ENCODE data around the gene IFT80.
A peak's percentile ranks its signal among the peaks of the same experiment; 100 is the strongest.
"Not testable (repeated sequence)": the region's sequence is repeated elsewhere in the genome, so short reads cannot be mapped to it uniquely, and the experiment has no call there.

IFT80 gene

DNA sequence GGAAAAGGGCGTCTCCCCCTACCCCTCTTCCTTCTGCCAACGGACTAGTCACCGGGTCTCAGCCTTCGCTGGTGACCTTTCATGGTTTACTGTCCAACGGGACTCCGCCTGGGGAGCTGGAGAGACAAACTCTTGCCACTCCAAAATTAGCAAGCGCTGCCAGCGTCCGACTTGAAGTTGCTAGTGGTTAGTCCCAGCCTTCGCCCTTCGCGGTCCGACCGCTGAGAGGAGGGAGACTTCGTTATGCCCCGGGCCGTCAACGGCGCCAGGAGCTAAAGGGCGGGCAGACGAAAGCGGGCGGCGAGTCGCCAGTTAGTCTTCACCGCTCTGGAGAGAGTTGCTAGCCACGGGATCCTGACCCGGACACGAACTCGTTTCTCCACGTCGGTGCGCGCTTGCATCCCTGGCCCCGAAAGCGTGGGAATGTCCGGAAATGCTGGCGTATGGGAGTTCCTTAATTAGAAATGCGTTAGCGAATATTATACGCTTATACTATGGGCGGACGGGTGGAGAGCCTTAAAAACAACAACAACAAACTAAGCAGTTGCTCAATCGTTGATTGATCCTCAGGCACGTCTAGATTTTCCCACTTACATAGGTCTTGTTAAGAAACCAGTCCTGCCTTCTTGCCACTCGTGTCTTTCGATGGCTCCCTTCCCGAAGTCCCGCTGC is 1.1 kb upstream of the IFT80 start:
- no peak for DNase-seq

DNA sequence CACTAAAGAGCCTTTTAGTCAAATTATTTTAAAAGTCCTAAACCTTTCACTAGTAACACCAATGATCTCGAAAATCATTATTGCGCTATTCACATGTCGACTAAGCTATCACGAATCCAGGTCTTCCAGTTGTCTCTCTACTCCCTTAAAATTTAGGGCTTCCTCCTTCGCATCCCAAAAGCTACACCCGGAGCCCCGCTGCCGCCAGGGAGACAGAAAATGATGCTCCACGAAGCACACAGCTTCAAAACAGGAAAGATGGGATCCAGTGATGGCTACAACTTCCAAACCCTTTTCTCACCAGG is 253 bp downstream of the IFT80 start:
- no peak for DNase-seq

DNA sequence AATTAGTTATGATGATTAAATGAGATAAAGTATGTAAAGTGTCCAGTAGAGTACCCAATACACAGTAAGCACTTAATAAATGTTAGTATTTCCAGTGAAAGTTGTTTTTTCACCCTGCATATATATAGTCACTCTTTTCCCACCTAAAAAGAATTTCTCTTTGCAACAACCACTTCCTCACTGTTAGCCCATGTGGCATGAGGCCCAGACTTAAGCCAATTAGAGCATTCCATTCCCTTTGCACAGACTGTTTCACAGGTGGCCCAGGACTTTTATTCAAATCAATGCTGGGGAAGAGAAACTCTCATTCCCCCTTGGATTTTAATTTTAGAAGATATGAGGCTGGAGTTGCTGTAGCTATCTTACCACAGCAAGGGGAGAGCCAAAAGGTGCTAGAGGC is 3.7 kb downstream of the IFT80 start:
- DNase-seq, result peak; percentile 84

DNA sequence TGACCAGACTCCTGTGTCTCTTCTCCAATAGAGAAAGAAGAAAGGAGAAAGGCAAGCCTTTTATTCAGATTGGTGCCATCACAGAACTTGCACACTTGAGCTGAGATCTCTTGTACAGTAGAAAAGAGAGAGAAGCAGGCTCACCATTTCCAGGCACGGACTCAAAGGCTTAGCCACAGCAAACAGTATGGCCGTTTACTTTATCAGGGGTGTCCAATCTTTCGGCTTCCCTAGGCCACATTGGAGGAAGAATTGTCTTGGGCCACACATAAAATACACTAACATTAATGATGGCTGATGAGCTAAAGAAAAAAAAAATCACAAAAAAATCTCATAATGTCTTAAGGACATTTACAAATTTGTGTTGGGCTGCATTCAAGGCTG is 5.0 kb downstream of the IFT80 start:
- DNase-seq, result no peak

DNA sequence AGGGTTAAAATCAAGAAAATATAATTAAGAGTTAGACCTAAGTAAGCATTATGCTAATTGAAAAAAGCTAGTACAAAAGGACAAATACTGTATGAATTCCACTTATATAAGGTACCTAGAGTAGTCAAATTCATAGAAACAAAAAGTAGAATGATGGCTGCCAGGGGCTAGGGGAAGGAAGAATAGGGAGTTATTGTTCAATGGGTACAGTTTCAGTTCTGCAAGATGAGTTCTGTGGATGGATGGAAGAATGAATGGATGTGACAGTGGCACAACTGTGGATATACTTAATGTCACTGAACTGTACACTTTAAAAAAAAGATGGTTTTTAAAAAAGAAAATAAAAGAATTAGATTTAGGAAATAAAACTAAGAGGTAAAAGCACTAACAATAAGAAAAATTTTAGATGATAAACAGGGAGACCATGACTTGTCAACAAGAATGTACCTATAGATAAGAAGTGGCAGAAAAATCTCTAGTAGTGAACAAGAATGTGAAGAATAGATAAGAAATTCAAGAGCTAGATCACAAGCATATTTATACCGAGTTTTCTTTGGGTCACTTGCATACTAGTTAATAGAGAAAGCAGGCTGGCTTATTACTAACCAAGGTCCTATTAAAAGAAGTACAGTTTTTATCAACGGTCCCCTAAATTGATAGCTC is 5.5 kb downstream of the IFT80 start:
- no peak for DNase-seq

DNA sequence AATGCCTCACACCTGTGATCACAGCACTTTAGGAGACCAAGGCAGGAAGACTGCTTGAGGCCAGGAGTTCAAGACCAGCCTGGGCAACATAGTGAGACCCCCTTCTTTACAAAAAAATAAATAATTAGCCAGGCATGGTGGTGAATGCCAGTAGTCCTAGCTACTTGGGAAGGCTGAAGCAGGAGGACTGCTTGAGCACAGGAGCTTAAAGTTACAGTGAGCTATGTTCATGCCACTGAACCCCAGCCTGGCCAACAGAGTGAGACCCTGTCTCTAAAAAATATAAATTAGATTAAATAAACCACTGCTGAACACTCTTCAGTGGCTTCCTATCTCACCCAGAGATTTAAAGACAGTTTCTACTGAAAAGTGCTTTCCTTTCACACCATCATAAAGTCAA is 6.2 kb downstream of the IFT80 start:
- no peak for DNase-seq

DNA sequence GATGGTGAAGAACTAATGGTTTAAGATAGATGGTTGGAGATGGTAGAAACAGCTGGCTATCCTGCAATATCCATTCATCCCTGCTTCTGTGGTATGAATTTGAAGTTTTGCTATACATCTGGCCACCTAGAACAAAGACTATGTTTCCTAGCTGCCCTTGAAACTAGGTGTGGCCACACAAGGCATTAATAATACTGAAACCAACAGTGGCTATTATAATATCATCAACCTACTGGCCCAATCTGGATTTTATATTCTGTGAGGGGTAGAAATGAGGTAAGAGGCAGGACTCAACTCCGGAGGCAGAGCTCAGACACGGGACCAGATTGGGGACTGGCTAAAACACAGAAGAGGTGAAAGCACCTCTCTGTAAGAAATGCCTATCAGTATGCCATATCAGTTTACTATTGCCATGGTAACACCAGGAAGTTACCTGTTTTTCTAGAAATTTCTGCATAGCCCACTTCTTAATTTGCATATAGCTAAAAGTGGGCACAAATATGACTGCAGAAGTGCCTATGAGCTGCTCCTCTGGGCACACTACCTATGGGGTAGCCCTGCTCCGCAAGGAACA is 8.4 kb downstream of the IFT80 start:
- DNase-seq, result no peak

DNA sequence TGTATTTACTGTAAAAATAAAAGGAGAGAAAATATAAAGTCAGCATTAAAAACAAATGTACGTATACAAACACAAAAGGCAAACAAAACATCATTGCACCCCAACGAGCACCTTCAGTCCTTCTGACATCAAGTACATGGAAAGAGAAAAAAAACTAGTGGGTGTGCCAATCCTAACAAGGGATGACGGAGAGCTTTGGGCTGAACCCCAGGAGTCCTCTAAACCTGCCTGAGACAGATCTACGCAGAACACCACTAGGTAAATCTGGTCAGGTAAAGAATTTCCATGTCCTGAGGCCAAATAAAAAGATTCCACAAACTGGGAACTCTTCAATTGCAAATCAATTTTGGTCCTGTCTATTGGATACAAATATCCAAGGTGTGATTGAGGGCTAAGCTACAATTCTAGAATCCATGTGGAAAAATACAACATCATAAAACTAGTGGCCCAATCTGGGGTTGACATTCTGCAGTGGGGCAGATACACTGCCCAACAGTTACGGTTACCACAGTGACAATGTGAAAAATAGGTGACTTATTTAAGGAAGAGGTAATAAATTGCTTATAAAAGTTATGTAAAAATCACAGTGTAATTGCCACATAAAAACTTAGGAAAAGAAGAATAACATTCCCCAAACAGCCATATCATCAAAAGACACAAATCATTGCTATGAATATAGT is 14.2 kb downstream of the IFT80 start:
- DNase-seq, result no peak

DNA sequence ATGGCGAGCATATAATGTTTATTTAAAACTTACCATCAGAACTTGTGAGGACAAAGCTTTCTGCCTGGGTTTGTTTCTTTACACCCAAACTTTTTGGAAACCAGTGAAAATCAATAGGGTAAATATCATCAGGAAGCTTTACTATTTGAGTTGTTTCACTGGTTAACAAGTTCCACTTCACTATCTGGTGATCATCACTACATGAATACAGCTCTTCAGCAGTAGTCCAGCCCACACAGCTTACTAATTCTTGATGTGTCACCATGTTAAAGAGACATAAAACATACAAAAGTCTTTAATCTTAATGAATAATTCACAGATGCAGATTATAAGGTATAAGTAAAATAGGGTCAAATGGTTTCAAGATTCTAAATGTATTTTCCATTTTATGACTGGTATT is 17.6 kb downstream of the IFT80 start:
- no peak for DNase-seq

DNA sequence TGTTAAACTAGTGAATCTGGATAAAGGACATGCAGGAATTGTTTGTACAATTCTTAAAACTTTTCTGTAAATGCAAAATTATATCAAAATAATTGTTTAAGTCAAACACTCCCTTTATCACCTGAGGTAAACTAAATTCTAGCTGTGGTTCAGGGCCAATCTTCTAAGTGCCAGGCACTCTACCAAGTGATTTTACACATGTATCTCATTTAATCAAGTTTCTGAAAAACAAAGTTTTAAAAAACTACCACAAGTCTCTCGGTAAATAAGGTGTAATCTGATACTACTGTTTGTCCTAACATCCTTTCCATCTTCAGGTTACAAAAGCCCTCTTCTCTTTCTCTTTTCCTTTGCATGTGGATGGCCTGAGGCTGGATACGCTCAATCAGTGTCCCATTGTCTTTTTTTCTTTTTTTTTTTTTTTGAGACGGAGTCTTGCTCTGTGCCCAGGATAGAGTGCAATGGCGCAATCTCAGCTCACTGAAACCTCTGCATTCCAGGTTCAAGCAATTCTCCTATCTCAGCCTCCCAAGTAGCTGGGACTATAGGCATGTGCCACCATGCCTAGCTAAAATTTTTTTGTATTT is 19.3 kb downstream of the IFT80 start:
- no peak for DNase-seq

DNA sequence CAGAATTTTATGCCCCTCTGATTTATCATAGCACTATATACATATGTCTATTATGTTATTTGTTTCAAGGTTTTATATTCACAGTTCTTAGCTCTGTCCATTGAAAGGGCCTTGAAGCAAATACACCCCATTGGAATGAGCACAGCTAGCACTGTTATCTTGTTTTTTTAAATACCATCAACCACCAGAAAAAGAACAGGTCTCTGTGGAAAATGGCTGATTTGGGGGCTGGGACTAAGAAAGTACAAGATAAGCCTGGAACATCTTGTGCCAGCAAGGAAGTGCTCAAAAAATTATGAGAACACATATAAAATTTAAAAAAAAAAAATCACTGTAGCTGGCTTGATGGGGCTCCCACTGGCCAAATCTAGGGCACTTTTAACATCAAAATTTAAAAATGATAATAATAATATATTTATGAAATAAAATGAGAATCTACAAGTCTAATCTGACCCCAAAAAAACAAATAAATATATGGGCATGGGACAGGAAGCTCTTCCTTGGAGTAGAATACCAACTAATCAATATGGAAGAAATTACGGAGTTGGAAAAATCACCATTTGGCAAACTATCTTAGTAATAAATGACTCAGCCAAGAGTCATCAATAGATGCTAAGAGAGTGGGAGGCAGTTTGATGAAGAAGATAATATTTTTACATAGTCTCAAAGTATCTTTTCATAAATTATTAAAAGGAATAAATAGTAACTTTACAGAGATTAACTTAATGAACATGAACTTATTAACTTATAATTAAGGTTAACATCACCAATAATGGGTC is 20.5 kb downstream of the IFT80 start:
- DNase-seq, result no peak

DNA sequence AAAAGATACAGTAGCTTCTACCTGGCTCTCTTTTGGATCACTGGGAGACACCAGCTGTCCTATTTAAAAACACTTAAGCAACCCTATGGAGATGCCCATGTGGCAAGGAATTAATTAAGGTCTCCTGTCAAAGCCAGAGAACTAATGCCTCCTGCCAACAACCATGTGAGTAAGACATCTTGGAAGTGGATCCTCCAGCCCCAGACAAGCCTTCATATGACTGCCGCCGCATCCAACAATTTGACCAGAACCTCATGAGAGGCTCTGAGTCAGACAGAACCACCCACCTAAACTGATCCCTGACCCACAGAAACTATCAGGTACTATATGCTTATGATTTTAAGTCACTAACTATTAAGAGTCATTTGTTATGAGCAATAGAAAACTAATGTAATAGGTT is 22.3 kb downstream of the IFT80 start:
- no peak for DNase-seq

DNA sequence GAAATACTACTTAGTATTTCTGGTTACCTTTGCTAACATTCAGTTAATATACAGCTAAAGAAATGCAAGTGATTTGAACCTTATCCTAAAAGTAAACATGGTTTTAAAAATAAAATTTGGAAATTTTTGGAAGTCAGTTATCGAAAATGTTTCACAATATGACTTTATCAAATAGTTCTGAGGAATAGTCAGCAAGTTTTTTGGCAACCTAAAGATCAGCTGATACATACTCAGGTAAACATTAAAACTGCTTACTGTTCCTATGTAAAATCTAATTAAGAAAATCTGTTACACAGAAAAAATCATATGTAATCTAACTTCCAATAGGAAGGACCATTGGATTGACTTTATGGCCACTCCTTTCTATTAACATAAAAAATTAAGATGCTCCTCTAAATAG is 24.1 kb downstream of the IFT80 start:
- no peak for DNase-seq

DNA sequence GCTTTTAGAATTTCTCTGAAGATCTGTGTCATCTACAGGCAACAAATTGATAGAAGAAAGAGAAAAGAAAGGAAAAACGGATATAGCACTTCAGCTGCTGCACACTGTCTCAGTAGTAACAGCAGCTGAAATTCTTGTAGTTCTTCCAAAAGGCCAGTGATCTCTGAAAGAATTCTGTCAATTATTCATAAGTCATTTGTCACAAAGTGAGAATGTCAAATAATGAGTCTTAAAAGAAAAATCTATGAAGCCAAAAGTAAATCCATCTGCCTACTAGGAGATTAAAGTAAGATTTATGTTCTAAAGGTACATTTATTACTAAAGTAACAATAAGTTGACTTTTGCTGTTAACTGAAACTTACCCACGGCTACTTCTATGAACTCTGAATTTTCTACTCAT is 24.6 kb downstream of the IFT80 start:
- no peak for DNase-seq

DNA sequence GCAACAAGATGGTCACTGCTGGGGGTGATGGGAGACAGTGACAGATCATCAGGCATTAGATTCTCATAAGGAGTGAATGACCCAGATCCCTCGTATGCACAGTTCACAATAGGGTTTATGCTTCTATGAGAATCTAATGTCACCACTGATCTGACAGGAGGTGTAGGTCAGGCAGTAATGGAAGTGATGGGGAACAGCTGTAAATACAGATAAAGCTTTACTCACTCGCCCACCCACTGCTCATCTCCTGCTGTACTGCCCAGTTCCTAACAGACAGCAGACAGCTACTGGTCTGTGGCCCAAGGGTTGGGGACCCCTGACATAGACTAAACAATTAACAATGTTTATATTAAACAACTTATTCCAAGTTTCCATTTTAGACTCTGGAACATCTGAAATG is 25.4 kb downstream of the IFT80 start:
- no peak for DNase-seq

DNA sequence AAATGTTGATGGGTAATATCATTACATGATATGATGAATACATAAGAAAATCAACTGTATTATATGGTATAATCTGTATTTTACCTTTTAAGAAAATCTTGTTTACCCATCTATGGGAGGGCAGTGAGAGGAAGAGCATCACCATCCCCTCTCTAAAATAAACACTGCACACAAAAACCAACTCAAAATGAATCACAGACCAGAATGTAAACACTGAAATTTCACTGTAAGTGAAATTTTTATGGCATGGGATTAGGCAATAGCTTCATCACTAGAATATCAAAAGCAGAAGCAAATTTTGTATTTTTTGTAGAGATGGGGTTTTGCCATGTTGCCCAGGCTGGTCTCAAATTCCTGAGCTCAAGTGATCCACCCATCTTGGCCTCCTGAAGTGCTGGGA is 26.2 kb downstream of the IFT80 start:
- peak; percentile 63 for DNase-seq

DNA sequence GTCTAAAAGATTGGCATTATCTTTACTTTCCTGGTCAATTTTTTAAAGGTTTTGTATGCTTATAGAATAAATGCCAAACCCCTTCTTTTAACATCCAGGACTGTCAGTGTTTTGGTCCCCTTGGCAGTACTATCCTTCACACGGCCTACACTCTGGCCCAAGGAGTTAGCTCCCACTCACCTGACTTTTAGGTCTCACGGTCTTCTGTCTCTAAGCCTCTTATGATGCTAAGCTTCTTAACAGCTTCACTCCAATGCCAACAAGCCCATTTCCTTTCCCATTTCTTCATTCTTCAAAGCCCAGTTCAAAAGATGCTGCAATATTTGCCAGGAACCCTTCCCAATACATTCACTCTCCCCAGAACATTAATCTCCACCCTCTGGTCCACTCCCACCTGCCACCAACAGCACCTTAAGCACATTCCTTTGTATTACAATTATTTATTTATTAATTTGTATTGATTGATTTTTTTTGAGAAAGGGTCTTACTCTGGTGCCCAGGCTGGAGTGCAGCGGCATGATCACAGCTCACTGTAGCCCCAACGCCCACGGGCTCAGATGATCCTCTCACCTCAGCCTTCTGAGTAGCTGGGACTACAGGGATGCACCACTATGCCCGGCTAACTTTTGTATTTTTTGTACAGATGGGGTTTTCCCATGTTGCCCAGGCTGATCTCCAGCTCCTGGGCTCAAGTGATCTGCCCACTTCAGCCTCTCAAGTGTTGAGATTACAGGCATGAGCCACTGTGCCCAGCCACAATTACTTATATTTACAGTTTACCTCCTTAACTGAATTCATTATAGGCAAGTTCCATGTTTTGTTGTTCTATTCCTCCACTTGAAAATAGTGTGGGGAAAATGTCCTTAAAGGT is 27.8 kb downstream of the IFT80 start:
- DNase-seq, result no peak

DNA sequence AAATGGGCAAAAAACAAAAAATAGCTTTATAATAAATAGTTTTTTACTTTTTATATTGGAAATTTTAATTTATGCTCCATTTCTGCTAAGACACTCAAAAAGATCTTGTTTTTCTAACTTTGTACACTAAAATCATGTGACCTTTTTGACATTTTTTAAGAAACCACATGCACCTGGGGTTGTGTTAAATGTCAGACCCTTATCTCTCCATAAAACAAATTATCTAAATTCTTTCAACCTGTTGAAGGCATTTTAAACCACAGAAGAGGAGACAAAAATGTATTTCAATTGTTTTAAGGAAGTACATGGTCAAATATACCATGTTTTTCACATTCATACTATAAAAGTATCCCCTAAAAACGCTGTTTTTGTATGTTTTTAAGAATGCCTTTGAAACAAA is 29.2 kb downstream of the IFT80 start:
- DNase-seq, result no peak

DNA sequence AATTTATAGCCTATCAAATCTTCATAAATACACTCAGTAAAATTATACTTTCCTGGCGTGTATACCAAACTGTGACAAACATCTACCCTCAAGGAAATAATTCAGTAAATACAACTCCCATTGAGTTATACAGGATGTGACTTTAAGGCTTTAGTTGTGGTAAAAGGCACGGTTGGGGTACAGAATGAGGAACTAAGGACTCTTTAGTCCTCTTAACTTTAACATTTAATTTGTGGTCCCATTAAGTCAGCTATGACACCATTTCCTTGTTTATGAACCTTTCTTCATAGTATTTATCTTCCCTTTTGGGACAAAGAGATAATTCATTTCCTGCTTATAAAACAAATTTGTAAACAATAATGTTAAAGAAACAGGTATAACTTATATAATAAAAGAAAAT is 30.2 kb downstream of the IFT80 start:
- DNase-seq, result no peak

DNA sequence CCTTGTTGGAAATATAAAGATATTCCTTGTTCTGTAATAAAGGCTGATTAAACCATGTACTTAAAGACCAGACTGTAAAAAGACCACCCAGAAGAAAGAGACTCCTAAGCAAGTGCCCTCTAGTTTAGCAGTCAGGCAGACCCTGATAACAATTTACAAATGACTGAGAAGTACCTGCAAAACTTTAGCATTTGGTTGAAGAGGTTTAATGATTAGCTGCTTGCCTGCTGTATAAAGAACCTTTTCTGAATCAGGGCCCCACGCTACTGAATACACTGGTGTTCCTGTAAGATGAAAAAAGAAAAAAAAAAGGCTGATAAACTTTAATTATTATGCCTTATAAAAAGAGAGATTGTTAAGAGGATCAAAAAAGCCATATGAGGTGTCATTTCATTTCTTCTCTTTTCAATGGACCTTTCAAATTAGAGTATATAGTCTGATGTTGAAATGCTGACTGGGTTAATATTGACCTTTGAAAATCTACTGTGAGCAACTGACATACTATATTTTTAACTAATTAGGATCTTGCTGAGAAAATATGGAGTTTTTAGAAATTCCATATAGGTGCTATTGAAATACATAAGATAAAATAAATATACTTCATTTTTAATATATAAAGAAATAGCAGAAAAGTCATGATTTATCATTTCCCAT is 33.0 kb downstream of the IFT80 start:
- DNase-seq, result no peak

DNA sequence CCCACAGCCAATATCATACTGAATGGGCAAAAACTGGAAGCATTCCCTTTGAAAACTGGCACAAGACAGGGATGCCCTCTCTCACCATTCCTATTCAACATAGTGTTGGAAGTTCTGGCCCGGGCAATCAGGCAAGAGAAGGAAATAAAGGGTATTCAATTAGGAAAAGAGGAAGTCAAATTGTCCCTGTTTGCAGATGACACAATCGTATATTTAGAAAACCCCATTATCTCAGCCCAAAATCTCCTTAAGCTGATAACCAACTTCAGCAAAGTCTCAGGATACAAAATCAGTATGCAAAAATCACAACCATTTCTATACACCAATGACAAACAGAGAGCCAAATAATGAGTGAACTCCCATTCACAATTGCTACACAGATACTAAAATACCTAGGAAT is 36.1 kb downstream of the IFT80 start:
- DNase-seq, result not testable (repeated sequence)

DNA sequence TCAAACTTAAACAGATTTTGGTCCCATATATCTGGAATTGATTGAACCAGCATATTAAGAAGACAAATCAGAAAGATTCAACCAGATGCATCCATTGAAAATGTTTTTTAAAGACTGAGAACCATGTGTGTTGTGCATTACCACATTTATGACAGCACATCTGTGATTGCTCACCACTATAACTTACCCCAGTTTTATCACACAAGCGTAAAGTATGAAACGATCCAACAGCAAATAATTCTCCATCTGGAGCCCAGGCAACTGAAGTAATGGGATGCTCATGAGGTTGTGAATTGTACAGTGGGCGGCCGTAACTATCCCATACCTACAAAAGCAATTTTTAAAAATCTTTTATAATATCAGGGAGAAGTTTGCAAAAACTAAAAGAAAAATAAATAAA is 43.2 kb downstream of the IFT80 start:
- DNase-seq, result no peak
